ENCODE results near the gene MAP3K14.

Gene MAP3K14

DNA sequence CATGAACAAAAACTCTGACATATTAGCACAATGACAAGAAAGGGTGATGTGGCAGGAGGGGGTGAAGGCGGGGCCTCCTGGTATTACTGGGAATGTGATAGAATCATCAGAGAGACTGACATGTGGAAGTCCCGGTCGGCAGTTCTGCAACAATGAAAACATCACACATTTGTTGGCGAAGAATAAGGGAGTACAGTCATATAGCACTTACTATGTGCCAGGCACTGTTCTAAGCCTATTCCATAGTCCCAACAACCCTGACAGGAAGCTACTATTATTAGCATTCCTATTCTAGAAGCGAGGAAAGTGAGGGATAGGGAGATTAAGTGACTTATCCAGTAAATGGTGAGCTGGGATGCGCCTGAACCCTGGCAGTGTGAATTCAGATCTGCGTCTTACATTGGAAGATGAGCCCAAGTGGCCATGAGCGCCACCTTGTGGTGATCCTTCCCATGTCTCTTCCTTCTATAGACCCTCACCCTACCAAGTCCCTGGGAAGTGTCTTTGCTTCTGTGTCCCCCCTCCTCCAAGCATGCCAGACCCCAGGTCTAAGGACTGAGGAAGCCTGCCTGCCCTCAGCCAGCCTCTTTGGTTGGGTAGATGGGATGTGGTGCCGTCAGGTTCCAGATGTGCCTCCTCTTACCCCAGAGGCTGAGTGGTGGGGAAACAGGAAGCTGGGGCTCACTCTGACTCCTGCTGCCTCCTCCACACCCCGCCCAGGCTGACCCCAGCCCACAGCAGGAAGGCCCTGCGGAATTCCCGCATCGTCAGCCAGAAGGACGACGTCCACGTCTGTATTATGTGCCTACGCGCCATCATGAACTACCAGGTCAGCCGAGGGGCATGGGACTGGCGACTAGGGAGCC lies 81.2 kb downstream of the MAP3K14 start:
- DNase-seq (ENCODE audit: low spot score) = peak; percentile 88

DNA sequence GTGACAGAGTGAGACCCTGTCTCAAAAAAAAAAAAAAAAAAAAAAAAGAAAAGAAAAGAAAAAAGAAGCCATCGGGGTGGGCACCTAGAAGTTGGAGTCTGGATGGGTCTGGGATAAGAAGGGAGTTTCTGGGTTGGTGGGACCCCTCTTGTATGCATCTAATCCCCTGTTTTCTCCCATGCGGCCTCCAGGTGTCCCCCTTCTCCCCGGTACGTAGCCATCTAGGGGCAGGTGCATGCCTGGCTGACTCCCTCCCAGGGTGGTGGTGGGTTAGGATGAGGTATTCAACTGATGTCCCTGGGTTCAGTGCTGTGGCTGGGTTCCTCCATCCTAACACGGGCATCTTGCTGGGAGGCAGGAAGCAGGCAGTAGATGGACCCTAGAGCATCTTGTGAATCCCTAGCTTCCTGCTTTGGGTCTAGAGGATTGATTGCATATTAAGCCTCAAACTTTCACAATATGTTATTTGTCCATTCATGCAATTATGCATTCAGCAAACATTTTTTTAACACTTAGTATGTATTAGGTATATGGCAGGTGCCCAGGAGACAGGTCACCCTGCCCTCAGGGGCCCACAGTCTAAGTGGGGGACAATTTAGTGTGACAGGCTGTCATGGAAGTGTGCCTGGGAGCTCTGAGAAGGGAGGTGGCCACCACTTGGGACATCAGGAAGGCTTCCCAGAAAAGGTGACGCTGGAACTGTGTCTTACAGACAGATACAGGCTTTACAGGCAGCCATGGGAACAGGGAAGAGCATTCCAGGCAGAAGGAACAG lies 82.0 kb downstream of the MAP3K14 start:
- DNase-seq (ENCODE audit: low spot score) = peak; percentile 63

- no peak for DNase-seq (ENCODE audit: low spot score)
Observed at GRCh38 chr17:45233423-45233924, 83.3 kb downstream of the MAP3K14 start.

- DNase-seq (ENCODE audit: low spot score) = no peak
Observed at GRCh38 chr17:45232514-45233422, 84.1 kb downstream of the MAP3K14 start.

DNA sequence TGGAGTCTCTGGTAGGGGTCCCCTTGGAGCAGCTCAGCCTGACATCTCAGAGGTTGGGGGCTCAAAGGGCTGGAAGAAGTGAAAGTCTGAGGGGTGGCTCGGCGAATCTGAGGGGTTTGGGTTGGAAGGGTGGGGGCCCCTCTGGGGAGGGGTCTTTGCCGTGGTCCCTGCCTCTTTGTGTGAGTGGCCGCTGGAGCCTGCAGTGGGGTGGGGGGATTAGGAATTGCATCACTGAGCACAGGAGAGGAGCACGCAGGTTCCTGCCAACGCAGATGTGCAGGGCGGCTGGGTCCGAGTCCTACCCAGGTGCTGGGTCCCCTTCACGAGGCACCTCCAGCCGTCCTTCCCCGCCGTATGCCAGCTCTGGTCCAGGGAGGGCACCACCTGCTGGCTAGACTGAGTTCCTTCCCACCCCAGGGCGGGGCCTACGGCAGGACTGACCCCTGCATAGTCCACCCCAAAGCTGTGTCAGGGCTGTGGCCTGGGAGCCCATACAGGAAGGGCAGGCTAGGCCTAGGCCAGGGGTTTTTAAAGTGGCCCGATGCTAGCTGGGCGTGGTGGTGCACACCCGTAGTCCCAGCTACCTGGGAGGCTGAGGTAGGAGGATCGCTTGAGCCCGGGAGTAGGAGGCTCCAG lies 85.2 kb downstream of the MAP3K14 start:
- peak; percentile 73 for DNase-seq (ENCODE audit: low spot score)

- peak; percentile 52 for DNase-seq (ENCODE audit: low spot score)
Observed at GRCh38 chr17:45230787-45231480, 85.9 kb downstream of the MAP3K14 start.

GRCh38 chr17:45230410-45230786 lies 86.4 kb downstream of the MAP3K14 start:
- no peak for DNase-seq (ENCODE audit: low spot score)

DNA sequence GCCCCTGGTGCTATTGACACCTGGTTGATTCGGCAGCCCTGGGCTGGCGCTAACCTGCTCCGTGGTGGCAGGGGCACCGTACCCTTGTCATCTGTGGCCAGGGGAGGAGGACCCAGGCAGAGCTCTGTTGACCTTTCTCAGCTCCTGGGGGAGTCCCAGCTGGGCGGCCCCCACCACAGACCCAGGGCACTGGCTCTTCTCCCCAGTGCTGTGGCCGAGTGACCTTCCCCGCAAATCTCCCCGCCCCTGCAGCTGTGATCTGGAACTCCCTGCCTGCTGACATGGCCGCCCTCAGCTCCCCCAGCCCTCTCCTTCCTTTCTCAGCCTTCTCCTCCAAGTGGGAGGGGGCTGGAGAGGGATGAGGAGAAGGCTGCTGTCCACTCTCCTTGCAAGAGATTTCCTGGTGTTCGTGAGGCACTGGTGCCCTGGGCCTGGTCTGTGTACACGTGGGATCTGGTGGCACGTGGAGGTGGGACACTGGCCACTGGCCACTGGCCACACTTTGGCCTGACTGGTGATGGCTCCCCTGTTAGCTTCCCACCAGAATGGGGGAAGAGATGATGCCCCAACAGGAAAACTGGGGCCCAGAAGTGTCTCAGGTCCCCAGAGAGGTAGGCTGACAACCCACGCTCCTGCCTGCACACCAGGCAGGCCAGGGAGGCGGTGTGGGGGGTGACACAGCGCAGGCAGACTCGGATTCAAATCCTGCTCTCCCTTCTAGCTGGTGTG lies 87.0 kb downstream of the MAP3K14 start:
- DNase-seq (ENCODE audit: low spot score) = peak; percentile 50

DNA sequence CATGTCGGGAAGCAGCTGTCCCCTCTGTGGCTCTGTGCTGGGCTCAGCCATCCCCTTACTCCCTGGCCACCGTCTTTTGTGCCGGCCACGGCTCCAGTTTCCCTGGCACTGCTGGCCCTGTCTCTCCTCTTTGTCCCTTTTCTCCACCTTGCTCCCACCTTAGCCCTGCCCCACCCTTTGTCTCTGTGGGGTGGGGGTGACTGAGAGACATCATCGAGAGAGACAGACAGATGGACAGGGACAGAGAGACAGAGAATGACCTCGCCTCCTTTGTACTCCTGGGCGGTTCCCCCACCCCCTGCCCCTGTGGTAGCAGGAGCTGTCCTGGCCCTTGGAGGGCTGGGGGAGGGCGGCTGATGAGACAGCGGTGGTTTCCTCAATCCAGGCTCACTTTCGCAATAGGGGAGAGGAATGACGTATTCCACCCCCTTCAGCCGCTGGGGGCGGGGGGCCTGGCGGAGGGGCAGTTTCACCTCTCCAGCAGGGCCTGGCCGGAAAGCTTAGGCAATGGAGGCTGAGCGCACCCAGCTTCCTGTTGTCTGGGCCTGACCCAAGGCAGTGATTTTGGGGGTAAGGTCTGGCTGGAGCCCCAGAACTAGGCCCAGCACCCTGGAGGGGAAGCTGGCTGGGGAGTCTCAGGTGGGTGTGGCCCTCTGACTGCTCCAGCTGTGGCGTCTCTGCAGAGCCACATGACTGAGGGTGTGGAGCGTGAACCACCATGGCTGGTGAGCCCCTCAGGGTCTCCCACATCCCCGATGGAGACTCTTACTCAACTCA lies 87.9 kb downstream of the MAP3K14 start:
- peak; percentile 64 for DNase-seq (ENCODE audit: low spot score)

DNA sequence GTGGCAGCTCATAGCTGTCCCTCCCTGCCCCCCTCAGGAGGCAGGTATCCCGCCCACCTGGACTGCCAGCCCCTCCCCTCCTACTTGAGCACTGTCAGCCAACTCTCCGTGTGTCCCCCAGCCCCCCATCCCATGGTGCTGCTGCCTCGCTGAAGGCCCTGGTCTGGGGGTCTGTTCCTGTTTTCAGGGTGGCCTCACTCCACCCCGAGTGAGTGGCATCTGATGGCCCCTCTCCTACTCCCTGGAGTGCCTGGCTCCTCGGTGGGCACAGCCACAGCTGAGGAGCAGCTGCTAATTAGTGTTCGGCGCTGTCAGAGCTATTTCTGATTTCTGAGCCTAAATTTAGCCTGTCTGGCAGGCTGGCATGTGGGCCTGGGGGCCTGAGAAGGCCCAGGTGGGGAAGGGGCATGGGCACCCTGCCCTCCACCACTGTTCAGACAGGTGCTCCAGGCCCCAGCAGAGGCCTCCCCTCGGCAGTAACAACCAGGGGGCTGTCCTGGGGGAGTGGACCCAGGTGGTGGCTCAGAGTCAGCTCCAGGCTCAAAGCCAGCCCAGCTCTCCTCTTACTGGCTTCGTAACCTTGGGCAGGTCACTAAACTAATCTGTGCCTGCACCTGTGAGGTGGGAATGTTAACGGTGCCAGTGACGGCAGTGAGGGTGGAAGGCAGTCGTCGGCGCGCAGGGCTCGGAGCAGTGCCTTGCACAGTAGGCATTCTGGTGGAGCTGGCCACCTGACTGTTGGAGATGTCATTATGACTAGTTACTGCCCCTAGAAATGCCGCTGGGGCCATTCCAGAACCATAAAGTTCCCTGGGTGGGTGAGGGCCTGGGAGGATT lies 88.7 kb downstream of the MAP3K14 start:
- no peak for DNase-seq (ENCODE audit: low spot score)

DNA sequence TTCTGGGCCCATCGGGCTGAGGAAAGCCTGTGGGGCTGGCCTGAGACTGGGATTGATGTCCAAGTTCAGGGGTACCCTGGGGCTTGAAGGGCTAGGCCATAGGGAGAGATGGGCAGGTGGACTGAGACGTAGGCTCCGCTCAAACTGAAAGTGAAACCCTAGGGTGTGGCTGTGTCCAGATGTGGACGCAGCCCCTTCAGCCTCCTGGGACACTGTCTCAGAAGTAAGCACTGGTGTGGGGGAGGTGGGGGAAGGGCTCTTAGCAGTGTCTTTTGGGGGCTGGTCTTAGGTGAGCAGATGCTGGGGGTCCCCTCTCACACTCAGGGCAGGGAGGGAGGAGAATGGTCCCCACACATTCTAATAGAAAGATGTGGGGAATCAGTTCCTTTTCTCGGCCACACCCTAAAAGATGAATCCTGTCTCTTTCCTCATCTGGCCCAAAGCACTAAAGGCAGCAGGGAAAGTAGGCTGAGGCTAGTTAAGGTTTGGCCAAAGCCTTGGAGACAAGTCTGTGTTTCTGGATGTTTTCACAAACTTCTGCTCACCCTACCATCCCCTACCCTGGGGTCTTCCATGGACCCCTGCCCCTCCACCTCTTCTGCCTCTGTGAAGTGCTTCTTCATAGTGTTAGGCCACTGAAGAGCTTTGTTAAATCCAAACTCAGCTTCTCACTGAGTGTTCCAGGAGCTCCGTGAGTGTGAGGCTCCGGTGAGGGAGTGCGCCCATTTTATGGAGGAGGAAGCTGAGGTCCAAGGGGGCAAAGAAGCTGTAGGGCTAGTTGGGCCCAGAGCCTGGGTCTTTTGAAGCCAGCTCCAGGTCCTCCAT lies 89.5 kb downstream of the MAP3K14 start:
- DNase-seq (ENCODE audit: low spot score) = no peak

GRCh38 chr17:45226576-45226975 lies 90.2 kb downstream of the MAP3K14 start:
- DNase-seq (ENCODE audit: low spot score) = no peak

GRCh38 chr17:45225964-45226530 lies 90.8 kb downstream of the MAP3K14 start:
- DNase-seq (ENCODE audit: low spot score) = no peak

DNA sequence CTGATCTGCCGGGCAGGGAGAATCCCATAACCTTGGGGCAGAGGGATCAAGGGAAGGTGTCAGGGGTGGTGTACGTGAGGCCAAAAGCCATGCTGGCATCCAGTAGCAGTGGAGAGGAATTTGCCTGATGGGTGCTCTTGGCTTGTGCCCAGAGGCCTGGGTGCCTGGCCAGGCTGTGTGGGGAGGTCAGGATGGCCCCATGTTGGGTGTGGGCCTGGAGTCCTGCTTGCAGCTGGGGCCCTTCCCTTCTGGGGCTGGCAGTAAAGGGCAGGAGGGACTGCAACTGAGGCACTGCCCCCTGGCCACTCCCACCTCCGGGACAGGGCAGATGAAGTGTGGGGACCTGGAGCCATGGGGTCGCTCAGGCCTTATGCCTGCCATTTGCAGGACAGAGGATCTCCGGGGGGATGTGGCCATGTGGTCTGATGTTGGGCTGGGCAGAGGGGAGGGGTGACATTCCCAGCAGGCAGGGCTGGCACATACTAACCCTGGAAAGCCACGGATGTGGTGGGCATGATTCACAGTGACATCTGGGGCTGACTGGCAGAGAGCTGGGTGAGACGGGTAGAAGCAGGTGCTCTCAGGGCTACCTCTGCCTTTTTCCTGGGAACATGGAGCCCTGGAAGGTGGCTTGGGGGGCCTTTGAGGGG lies 91.6 kb downstream of the MAP3K14 start:
- no peak for DNase-seq (ENCODE audit: low spot score)

- DNase-seq (ENCODE audit: low spot score) = no peak
Observed at GRCh38 chr17:45224671-45225050, 92.2 kb downstream of the MAP3K14 start.

Measured in ecto neural progenitor cell (in vitro differentiated cells).